ENCODE data around the gene UNC119B. TPM values are rescaled to one million over a fixed set of nuclear protein-coding genes. Genes with fewer than 3 reads are reported as not detected.

UNC119B gene
- total RNA-seq, 1 donor from 2014 or later: 14.0 TPM

- intact Hi-C loops (cut with DNase I): loop anchor here (2.0 to 5.0 kb wide), 2 partner anchors 32 to 160 kb away; partner anchors contain the start of gene COQ5
- ATAC-seq: peak; percentile 94
- peak; percentile 99 for DNase-seq (ENCODE audit: missing footprints)
Observed at GRCh38 chr12:120686690-120687577, 23.3 kb upstream of the UNC119B start, which contains the start of gene MLEC. Gene MLEC (plus strand): TSS chr12:120687149. CDS start chr12:120687297, 148 bp downstream.

- intact Hi-C loops (cut with DNase I): loop anchor here (2.0 to 5.0 kb wide), 2 partner anchors 33 to 160 kb away; partner anchors contain the start of gene COQ5
- ATAC-seq (no peak), DNase-seq (ENCODE audit: missing footprints) (no peak)
Observed at GRCh38 chr12:120687578-120688289, 22.5 kb upstream of the UNC119B start.

- DNase-seq (ENCODE audit: missing footprints) (no peak), ATAC-seq (no peak)
- intact Hi-C loops (cut with DNase I): loop anchor here (5.0 kb wide), 1 partner anchor 161 kb away; the partner anchor contains the start of gene COQ5
Observed at GRCh38 chr12:120688527-120689071, 21.7 kb upstream of the UNC119B start.

DNA sequence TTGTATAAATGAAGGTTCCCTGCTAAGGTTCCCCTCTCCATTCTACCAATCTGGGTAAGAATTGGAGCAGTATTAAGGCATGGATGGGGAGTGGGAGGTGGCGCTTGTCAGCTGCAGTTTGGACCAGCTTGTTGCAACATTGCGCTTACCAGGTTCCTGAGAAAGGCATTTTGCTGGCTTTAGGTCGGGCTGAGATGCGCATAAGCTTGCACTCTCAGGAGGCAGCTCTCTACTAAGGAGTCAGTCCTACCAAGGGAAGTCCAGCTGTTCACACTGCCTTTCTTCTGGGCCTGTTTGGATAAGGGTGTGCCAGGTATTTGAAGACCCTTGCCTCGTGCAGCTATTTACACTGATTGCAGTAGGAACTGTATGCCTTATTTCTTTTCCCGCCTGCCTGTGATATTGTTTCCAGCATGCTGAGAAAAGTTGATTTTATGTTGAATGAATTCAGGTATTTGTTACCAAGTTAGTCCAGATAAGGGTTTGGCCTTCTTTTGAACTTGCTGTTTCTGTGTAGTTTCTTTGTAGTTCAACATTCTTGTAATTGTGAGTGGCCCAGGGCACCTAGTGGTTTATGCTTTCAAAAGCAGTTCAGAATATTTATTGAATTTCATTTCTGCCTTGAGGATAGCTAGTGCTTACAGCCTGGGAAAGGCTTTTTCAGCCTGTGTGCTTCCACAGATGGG, 20.7 kb upstream of the UNC119B start:
- DNase-seq (ENCODE audit: missing footprints): no peak
- no peak for ATAC-seq
- intact Hi-C loops (cut with DNase I): loop anchor here (5.0 kb wide), 1 partner anchor 162 kb away; the partner anchor contains the start of gene COQ5

- no peak for DNase-seq (ENCODE audit: missing footprints)
- ATAC-seq: no peak
- intact Hi-C loops (cut with DNase I): no loop called here
Observed at GRCh38 chr12:120690083-120690450, 20.2 kb upstream of the UNC119B start.

DNA sequence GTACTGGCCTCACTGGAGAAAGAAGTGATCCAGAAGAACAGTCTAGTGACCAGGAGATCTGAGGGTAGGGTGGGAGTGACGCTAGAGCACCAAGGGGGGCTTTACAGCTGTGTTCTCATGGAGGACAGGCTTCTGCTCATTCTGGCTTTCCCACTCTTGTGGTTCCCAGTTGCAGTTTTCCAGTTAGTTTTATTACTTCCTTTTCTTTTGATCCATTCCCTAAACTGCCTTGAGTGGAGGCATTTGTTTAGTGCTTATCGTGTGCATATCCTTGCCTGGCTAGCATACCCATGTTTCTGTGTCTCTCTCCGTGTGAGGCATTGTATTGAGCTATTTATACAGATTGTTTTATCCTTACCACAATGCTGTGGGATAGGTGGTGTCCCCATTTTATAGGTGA, 19.3 kb upstream of the UNC119B start:
- no peak for ATAC-seq
- no peak for DNase-seq (ENCODE audit: missing footprints)
- intact Hi-C loops (cut with DNase I): no loop called here

DNA sequence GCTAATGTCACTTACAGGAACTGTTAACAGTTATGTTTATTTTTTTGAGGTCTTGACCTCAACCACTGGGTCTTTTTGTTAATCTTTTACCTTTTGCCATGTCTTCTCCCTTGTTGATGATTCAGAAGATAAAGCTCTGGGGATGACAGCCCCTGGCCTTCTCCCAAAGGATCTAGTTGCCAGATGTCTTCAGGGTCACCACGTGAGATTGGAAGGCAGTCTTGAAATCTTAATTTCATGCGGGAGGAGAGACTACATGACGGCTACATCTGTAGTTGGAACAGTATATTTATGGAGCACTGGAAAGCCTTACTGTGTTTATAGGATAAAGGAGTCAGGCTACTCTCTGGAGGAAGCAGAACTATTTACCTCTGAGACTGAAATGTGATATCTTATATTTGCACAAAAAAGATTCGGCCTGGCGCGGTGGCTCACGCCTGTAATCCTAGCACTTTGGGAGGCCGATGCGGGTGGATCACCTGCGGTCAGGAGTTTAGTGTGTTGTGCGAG, 17.7 kb upstream of the UNC119B start:
- DNase-seq (ENCODE audit: missing footprints) (no peak), ATAC-seq (no peak)
- intact Hi-C loops (cut with DNase I): no loop called here

DNA sequence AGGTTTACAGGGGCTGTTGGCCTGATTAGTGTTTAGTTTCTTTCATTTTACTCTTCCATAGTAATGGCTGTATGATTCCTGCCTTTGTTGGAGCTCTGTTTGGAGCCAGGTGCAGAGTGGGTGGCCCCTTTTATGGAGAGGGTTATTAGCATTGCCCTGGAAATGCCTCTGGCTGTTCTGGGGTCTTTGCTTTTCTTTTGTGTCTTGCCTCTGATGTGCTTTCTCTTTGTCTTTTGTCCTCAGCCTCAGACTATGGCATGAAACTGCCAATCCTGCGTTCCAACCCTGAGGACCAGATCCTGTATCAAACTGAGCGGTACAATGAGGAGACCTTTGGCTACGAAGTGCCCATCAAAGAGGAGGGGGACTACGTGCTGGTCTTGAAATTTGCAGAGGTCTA, 16.4 kb upstream of the UNC119B start:
- intact Hi-C loops (cut with DNase I): no loop called here
- no peak for DNase-seq (ENCODE audit: missing footprints)
- ATAC-seq: no peak

DNA sequence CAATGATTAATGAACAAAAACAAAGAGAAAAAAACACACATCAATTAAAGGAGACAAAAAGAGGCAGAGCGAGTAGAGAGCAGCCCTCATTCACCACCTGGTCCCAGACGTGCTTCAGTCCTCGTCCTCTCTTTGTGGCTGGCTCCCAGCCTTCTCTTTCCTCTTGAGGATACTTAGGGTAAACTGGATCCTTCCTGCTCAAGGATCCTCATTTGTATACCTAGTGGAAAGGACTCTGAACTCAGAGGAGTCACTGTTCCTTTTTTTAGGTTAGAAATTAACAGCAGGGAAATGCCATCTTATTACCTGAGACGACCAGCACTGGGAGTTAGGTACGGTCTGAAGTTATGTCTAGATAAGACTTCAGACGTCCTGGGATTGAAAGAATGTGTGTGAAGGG, 13.6 kb upstream of the UNC119B start:
- DNase-seq (ENCODE audit: missing footprints) (no peak), ATAC-seq (no peak)
- intact Hi-C loops (cut with DNase I): no loop called here

DNA sequence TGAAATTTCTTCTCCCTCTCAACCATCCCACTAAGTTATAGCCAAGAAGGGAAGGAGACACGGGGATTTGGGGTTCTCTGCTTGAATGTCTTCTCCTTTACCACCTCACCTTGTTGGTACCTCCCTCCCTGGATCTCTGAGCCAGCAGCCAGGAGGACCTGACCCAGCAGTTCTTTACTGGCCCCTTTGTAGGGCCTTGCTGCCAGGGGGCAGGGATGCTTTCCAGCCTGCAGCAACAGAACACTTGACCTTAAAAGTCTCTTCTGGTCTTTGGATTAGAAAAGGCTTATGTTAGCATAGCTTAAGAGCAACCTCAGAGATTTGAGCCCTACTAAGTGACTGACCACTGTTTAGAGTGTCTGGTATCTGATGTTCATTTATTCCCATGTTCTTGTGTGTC, 12.9 kb upstream of the UNC119B start:
- DNase-seq (ENCODE audit: missing footprints): no peak
- intact Hi-C loops (cut with DNase I): no loop called here
- ATAC-seq: no peak

GRCh38 chr12:120698665-120699064, 11.6 kb upstream of the UNC119B start:
- intact Hi-C loops (cut with DNase I): no loop called here
- peak; percentile 53 for ATAC-seq
- DNase-seq (ENCODE audit: missing footprints): peak; percentile 68

GRCh38 chr12:120699553-120699952, 10.7 kb upstream of the UNC119B start:
- intact Hi-C loops (cut with DNase I): no loop called here
- DNase-seq (ENCODE audit: missing footprints) (no peak), ATAC-seq (no peak)

GRCh38 chr12:120700886-120701285, 9.4 kb upstream of the UNC119B start:
- intact Hi-C loops (cut with DNase I): no loop called here
- ATAC-seq (no peak), DNase-seq (ENCODE audit: missing footprints) (no peak)

DNA sequence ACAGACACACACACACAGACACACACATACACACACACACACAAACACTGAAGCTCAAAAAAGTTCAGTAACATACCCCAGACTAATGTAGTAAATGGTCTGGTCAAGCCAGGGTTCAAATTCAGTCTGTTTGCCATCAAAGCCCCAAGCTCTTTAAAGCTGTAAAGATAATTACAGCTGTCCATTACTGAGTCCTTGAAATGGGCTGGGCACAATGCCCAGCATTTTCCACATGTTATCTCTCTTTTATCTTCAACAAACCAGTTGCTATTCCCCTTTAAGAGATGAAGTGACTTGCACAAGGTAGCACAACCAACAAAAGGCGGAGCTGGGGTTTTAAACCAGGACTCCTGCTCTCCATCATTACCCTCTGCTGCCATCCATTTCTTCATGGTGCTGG, 7.6 kb upstream of the UNC119B start:
- intact Hi-C loops (cut with DNase I): no loop called here
- ATAC-seq: no peak
- DNase-seq (ENCODE audit: missing footprints): no peak

GRCh38 chr12:120703311-120703942, 6.8 kb upstream of the UNC119B start:
- intact Hi-C loops (cut with DNase I): no loop called here
- ATAC-seq (no peak), DNase-seq (ENCODE audit: missing footprints) (no peak)

DNA sequence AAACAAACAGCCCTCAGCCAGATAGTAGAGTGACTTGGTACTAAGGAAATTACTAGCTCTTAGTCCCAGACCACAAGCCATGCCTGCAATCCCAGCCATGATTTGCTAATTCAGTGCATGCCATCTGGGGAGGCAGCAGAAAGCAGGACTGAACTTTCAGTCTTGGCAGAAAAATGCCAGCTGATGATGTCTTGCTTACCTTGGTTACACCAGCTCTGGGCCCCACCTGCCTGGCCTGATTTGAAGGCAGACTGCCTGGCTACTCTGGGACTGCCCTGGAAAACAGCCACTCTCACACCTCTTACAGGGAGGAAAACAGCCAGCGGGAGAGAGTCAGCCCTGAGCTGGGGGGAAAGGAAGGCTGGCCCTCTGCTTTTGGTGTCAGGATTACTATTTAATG, 4.6 kb upstream of the UNC119B start:
- no peak for DNase-seq (ENCODE audit: missing footprints)
- no peak for ATAC-seq
- intact Hi-C loops (cut with DNase I): no loop called here

DNA sequence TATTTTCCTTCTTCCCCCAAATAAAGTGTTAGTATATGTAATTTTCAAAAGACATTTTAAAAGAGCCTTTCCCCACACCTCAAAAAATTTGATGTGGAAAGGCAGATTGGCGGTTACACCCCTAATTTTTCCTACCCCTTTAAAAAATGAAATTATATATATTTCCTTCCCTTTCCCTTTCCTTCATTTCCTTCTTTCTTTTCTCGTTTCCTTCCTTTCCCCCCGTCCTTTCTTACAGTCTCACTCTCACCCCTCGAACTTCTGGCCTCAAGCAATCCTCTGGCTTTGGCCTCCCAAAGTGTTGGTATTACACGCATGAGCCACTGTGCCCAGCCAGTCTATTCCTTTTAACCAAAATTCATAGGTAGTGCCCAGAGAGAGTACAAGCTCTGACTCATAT, 4.2 kb upstream of the UNC119B start:
- ATAC-seq (no peak), DNase-seq (ENCODE audit: missing footprints) (no peak)
- intact Hi-C loops (cut with DNase I): no loop called here

- ATAC-seq: no peak
- DNase-seq (ENCODE audit: missing footprints): no peak
- intact Hi-C loops (cut with DNase I): no loop called here
Observed at GRCh38 chr12:120708651-120709050, 1.6 kb upstream of the UNC119B start.
